T-cell (primary cell): Measurements from ENCODE around the gene CHST3. TPM values are rescaled to one million over a fixed set of nuclear protein-coding genes. Genes with fewer than 3 reads are reported as not detected.

Experiments
- ATAC-seq, 4 experiments: fragments of 200-7000 bp in 3 of 4; fragments of 150-1000 bp in 1 of 4; cut with Tn5 transposase; replicated peaks in 1 of 4; 1 replicate in 3 of 4; 2 replicates in 1 of 4; pipeline ENCODE4 v1.10.0; 2021; ENCODE audit warnings: moderate library complexity in 3 of 4, mild to moderate bottlenecking in 2 of 4, moderate number of reproducible peaks in 1 of 4
- CTCF ChIA-PET, 2 donors: fragments of 300-600 bp; sonication (Branson Sonifier 250); formaldehyde crosslinking; loops; one replicate each; lab custom pipeline; 2022; ENCODE audit warnings: antibody characterized with exemption in 2 of 2; lab: Charles Lee
- POLR2A ChIA-PET, 2 donors: fragments of 300-600 bp; sonication (Branson Sonifier 250); formaldehyde crosslinking; loops; one replicate each; lab custom pipeline; 2022; ENCODE audit warnings: antibody characterized with exemption in 2 of 2; lab: Charles Lee
- DNase-seq, 35 experiments: peaks; one replicate each; pipeline versions ENCODE4 v3.0.0 to v3.0.0-alpha.2; 2013 to 2023
- H3K27ac ChIP-seq: one replicate; pipeline ENCODE4 v1.5.1; 2013; ENCODE audit warnings: low read length
- H3K27me3 ChIP-seq, 2 experiments: replicated peaks in 1 of 2; 1 replicate in 1 of 2; 2 replicates in 1 of 2; pipeline versions ENCODE4 v1.6.1 to v1.7.0; 2013; ENCODE audit warnings: low read length in 1 of 2, mixed read lengths in 1 of 2; ENCODE audit not compliant: control insufficient read depth in 2 of 2, insufficient read depth in 2 of 2; ENCODE audit errors: extremely low read depth in 1 of 2
- H3K36me3 ChIP-seq, 2 donors: 1 replicate in 1 of 2; 2 replicates in 1 of 2; pipeline versions ENCODE4 v1.6.1 to v1.7.0; 2013; ENCODE audit warnings: low read length in 1 of 2; ENCODE audit not compliant: control insufficient read depth in 2 of 2, insufficient read depth in 1 of 2; ENCODE audit errors: extremely low read depth in 1 of 2
- H3K4me1 ChIP-seq, 2 experiments: 1 replicate in 1 of 2; 2 replicates in 1 of 2; pipeline versions ENCODE4 v1.6.1 to v1.7.0; 2013; ENCODE audit warnings: low read length in 2 of 2, mixed read lengths in 1 of 2; ENCODE audit not compliant: insufficient read depth in 2 of 2, control insufficient read depth in 1 of 2; ENCODE audit errors: extremely low read depth in 1 of 2
- H3K4me3 ChIP-seq, 2 donors: 1 replicate in 1 of 2; 2 replicates in 1 of 2; pipeline versions ENCODE4 v1.5.1 to v1.7.0; 2013; ENCODE audit warnings: mild to moderate bottlenecking in 2 of 2, low read length in 1 of 2, moderate library complexity in 1 of 2; ENCODE audit not compliant: control insufficient read depth in 1 of 2; ENCODE audit errors: extremely low read depth in 1 of 2
- H3K9me3 ChIP-seq: 2 replicates; pipeline ENCODE4 v1.7.0; 2013
- H3K27ac Mint-ChIP-seq, 2 donors: one replicate each; pipeline ENCODE4 v1.8.0; 2020 to 2021; ENCODE audit warnings: mild to moderate bottlenecking in 2 of 2, mixed read lengths in 2 of 2
- H3K27me3 Mint-ChIP-seq, 2 donors: one replicate each; pipeline ENCODE4 v1.8.0; 2021 to 2022; ENCODE audit warnings: mixed read lengths in 2 of 2
- H3K36me3 Mint-ChIP-seq: one replicate; pipeline ENCODE4 v1.8.0; 2021; ENCODE audit warnings: mixed read lengths
- H3K4me1 Mint-ChIP-seq, 3 donors: one replicate each; pipeline ENCODE4 v1.8.0; 2020 to 2022; ENCODE audit warnings: mixed read lengths in 3 of 3, mild to moderate bottlenecking in 1 of 3
- H3K4me3 Mint-ChIP-seq, 3 donors: one replicate each; pipeline ENCODE4 v1.8.0; 2020 to 2022; ENCODE audit warnings: mild to moderate bottlenecking in 3 of 3, mixed read lengths in 3 of 3, moderate library complexity in 3 of 3
- H3K9me3 Mint-ChIP-seq, 3 donors: one replicate each; pipeline ENCODE4 v1.8.0; 2020 to 2022; ENCODE audit warnings: mixed read lengths in 3 of 3
- WGBS: methylation state at CpG from one replicate; pipeline ENCODE4 v1.1.5; 2013; ENCODE audit warnings: missing lambda C conversion rate; ENCODE audit not compliant: insufficient coverage; 5-methylcytosine and 5-hydroxymethylcytosine counted together
- total RNA-seq, 35 experiments: library from RNA in 6 of 35; stranded (reverse) in 6 of 35; fragments of 120-200 nt in 1 of 35; gene quantifications; one replicate each; pipeline versions ENCODE4 v1.2.1 to v1.2.4 and lab custom pipeline; 2013 to 2026

Gene CHST3
- total RNA-seq, 5 donors from 2014 or later (not counting 1 experiment from before 2014, with no cell fraction given): 0.09 to 0.10 (median 0.09) TPM; not detected in 2

DNA sequence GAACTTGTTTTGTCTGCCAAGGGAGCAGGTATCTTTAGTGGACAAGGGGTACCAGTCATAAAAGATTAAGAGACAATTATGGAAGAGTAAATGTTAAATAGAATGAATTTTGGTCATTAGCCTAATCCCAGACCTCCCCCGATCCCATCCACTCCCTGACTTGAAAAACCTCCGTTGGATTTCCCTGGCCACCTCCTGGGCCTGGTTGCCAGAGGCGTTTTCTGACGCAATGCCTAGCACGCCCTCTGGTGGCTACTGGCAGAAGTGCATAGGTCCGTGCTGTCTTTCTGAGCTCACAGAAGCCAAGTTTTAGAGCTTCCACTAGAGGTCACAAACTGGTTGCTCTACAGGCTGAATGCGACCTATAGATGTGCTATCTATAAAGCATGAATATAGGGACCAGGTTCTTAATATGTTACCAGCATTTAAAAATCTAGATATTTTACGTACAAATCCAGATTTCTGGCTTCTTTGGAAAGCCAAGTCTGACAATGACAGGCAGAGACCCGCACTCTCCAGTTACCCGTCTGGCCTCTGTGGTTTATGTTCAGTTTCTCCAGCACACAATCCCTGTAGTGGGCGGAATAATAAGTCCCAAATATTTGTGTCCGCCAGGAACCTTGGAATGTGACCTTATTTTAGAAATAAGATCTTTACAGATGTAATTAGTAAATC lies 84.4 kb downstream of the CHST3 start:
- Mint-ChIP-seq H3K36me3 (no peaks in the 10 kb centered on the region), H3K4me1 (peaks cover 7 to 8% (median 7%) of the 10 kb centered on the region in 3 donors), H3K27me3 (no peaks in the 10 kb centered on the region), H3K4me3 (no peak overlapping the region), H3K27ac (peak overlapping the region; percentile 21 to 72), H3K9me3 (no peaks in the 10 kb centered on the region)
- 50% methylated on average over 4 of the region's 12 CpGs for WGBS
- CTCF ChIA-PET: interaction anchor here (0.5 to 1.9 kb wide), 40 partner anchors 9 to 1092 kb away, joined by 3 to 13 read pairs (median 4); partner anchors contain the start of genes ANAPC16 (in 1 of the 2), DDIT4 (in 1 of the 2) and SPOCK2 (in 1 of the 2)
- Histone ChIP-seq H3K27ac (no peak overlapping the region), H3K9me3 (no peaks in the 10 kb centered on the region), H3K4me3 (no peak overlapping the region), H3K4me1 (no peaks in the 10 kb centered on the region), H3K27me3 (peaks cover 0 to under 1% of the 10 kb centered on the region in 2 experiments), H3K36me3 (no peaks in the 10 kb centered on the region)
- ATAC-seq (peak; percentile 85 to 98 (median 96)), DNase-seq (peak; percentile 66 to 95 (median 82))
- POLR2A ChIA-PET: interaction anchor here in 1 of 2 donors (0.6 to 0.7 kb wide), 2 partner anchors 84 to 96 kb away, joined by 3 to 4 read pairs; no protein-coding TSS in a partner anchor

DNA sequence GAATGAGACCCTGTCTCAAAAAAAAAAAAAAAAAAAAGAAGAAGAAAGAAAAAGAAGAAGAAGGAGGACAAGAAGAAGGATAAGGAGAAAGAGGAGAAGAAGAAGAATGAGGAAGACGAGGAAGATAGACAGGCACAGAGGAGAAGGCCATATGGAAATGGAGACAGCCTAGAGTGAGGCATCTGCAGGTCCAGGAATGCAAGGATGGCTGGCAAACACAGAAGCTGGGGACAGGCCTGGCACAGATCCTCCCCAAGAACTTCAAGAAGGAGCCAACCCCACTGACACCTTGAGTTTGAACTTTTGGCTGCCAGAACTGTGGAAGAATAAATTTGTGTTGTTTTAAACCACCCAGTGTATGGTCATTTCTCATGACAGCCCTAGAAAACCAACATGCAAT lies 85.3 kb downstream of the CHST3 start:
- POLR2A ChIA-PET: no interaction called here
- CTCF ChIA-PET: interaction anchor here (0.6 to 1.9 kb wide), 11 partner anchors 8 to 370 kb away, joined by 3 to 13 read pairs (median 5); no protein-coding TSS in a partner anchor

DNA sequence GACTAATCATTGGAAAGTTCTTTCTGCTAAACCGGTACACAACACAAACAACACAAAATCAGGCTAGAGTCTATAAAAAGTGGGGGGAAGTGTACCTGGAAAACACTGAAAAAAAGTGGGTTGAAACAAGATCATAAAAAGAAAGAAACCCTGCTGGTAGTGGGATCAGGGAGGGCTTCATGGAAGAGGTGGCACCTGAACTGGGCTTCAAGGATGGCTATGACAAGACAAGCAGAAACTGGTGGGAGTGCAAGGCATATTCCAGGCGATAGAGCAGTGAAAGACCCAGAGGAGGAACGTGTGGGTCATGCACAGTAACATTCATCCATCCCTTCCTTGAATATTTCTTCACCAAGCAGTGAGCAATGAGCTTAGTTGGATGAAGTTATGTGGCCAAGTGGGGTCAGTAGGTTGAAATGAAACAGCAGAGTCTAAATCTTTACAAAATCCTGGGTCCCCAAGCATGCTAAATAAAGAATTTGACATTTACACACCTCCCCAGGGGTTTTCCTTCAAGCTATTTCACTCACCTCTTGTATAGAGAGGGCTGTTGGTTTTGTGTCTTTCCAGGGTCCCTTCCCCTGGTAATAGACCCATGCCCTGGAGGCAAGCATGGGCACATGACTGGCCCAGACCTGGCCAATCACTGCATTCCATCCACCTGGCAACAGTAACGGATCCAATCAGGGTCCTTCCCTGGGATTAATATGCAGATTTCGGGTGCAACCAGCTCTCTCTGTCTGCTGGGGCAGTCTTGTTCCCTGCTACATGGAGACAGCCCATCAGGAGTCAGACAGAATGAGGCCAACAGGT lies 86.0 kb downstream of the CHST3 start:
- Mint-ChIP-seq H3K9me3 (no peaks in the 10 kb centered on the region), H3K4me3 (no peak overlapping the region), H3K4me1 (peaks cover 7 to 9% (median 8%) of the 10 kb centered on the region in 3 donors), H3K27me3 (no peaks in the 10 kb centered on the region), H3K27ac (no peak overlapping the region), H3K36me3 (no peaks in the 10 kb centered on the region)
- ATAC-seq: no peak
- WGBS: no CpG with 5 or more reads among the region's 5 CpGs
- Histone ChIP-seq H3K27ac (no peak overlapping the region), H3K36me3 (no peaks in the 10 kb centered on the region), H3K9me3 (no peaks in the 10 kb centered on the region), H3K27me3 (peaks cover 0 to 3% of the 10 kb centered on the region in 2 experiments), H3K4me1 (no peaks in the 10 kb centered on the region), H3K4me3 (no peak overlapping the region)
- ChIA-PET POLR2A (no interaction called here), CTCF (interaction anchor here in 1 of 2 donors (0.6 to 1.7 kb wide), 3 partner anchors 9 to 228 kb away, joined by 3 to 6 read pairs (median 3); no protein-coding TSS in a partner anchor)
- DNase-seq: no peak

More for the DNA sequence above, 85.3 kb downstream of the CHST3 start:
- no peak overlapping the region for H3K27ac Mint-ChIP-seq
- H3K9me3 Mint-ChIP-seq: no peaks in the 10 kb centered on the region
- H3K27me3 Mint-ChIP-seq: no peaks in the 10 kb centered on the region
- no peaks in the 10 kb centered on the region for H3K9me3 ChIP-seq
- no peak overlapping the region for H3K4me3 Mint-ChIP-seq
- no peaks in the 10 kb centered on the region for H3K36me3 ChIP-seq
- no peaks in the 10 kb centered on the region for H3K36me3 Mint-ChIP-seq
- DNase-seq (no peak), ATAC-seq (no peak)
- 67% methylated on average over 1 of the region's 1 CpG for whole genome bisulfite sequencing
- peaks cover 7 to 8% (median 7%) of the 10 kb centered on the region in 3 donors for H3K4me1 Mint-ChIP-seq
- H3K4me1 ChIP-seq: no peaks in the 10 kb centered on the region
- no peak overlapping the region for H3K4me3 ChIP-seq
- H3K27ac ChIP-seq: no peak overlapping the region
- H3K27me3 ChIP-seq: peaks cover 0 to 3% of the 10 kb centered on the region in 2 experiments

DNA sequence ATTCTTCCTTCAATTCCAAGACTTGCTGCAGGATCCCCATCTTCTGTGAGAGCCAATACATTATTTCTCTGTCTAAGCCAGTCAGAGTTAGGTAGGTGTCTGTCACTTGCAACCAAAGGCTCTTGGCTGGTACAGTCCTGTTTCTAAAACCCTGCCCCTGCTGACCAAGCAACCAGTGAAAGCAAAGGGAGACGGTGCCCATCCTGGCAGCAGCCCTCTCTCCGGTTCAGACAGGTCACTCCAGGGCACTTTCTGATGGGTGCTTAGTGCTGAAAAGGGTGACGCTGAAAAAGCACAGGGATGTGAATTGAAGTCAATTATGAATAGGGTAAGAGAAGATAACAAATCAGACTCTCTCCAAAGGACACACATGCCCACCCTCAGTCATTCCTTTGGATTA lies 86.7 kb downstream of the CHST3 start:
- Mint-ChIP-seq H3K27ac (no peak overlapping the region), H3K9me3 (no peaks in the 10 kb centered on the region), H3K4me3 (no peak overlapping the region), H3K36me3 (no peaks in the 10 kb centered on the region), H3K27me3 (no peaks in the 10 kb centered on the region), H3K4me1 (peaks cover 7 to 11% (median 8%) of the 10 kb centered on the region in 3 donors)
- ATAC-seq (no peak), DNase-seq (no peak)
- CTCF ChIA-PET: interaction anchor here in 1 of 2 donors (0.5 to 0.6 kb wide), 2 partner anchors 293 to 1949 kb away, joined by 3 read pairs; no protein-coding TSS in a partner anchor
- POLR2A ChIA-PET: no interaction called here
- H3K27me3 ChIP-seq: peaks cover 0 to 3% of the 10 kb centered on the region in 2 experiments
- H3K36me3 ChIP-seq: no peaks in the 10 kb centered on the region
- H3K9me3 ChIP-seq: no peaks in the 10 kb centered on the region
- no peak overlapping the region for H3K27ac ChIP-seq
- WGBS: 100% methylated on average over 1 of the region's 3 CpGs
- H3K4me1 ChIP-seq: no peaks in the 10 kb centered on the region
- no peak overlapping the region for H3K4me3 ChIP-seq

DNA sequence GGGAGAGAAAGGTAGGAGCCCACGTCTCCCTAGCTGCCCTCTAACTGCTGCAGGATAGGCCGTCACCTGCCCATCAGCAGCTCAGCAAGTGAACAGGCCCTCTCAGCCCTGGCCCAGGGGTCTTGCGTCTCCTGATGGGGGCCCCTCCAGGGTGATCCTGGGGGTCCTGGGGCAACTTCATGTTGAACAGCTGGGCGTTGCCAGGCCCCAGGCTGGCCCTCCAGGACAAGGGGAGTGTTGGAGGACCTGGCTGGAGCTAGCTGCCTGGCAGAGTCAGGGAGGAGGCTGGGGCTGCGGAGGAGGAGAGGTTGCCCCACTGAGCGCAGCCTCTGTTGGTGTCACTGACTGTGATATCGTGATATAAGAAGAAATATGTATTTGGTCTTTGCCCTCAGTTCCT lies 89.5 kb downstream of the CHST3 start:
- Histone ChIP-seq H3K4me3 (no peak overlapping the region), H3K27ac (no peak overlapping the region), H3K4me1 (peaks cover 0 to 7% of the 10 kb centered on the region in 2 experiments), H3K9me3 (no peaks in the 10 kb centered on the region), H3K27me3 (peaks cover 0 to 3% of the 10 kb centered on the region in 2 experiments), H3K36me3 (no peaks in the 10 kb centered on the region)
- CTCF ChIA-PET: no interaction called here
- Mint-ChIP-seq H3K4me1 (peaks cover 10 to 14% (median 12%) of the 10 kb centered on the region in 3 donors), H3K27me3 (no peaks in the 10 kb centered on the region), H3K27ac (no peak overlapping the region), H3K36me3 (no peaks in the 10 kb centered on the region), H3K4me3 (no peak overlapping the region), H3K9me3 (no peaks in the 10 kb centered on the region)
- WGBS: 90% methylated on average over 7 of the region's 7 CpGs
- ATAC-seq: no peak
- POLR2A ChIA-PET: no interaction called here
- no peak for DNase-seq

DNA sequence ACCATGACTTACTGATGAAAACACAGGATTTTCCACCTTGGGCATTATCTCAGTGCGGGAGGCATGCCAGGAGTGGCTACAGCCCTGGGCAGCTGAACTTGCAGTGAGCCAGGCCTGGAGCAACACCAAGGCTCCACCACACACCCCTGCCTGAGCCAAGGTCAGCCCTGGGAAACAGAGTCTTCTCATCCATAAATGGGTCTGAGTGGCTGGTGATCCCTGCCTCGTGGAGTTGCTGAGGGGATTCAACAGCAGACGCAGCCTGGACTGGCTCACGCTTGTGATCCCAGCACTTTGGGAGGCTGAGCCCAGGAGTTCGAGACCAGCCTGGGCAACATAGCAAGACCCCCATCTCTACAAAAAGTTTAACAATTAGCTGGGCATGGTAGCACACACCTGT lies 91.9 kb downstream of the CHST3 start:
- H3K36me3 Mint-ChIP-seq: no peaks in the 10 kb centered on the region
- no peak for ATAC-seq
- CTCF ChIA-PET: interaction anchor here (0.6 to 0.7 kb wide), 3 partner anchors 265 to 1195 kb away, joined by 3 to 4 read pairs (median 3); no protein-coding TSS in a partner anchor
- H3K27ac Mint-ChIP-seq: no peak overlapping the region
- H3K4me3 Mint-ChIP-seq: no peak overlapping the region
- Histone ChIP-seq H3K9me3 (no peaks in the 10 kb centered on the region), H3K36me3 (no peaks in the 10 kb centered on the region), H3K27ac (no peak overlapping the region), H3K4me3 (no peak overlapping the region), H3K27me3 (peaks cover 0 to 3% of the 10 kb centered on the region in 2 experiments), H3K4me1 (peaks cover 0 to 11% of the 10 kb centered on the region in 2 experiments)
- 86% methylated on average over 4 of the region's 5 CpGs for WGBS
- peaks cover 32 to 33% (median 32%) of the 10 kb centered on the region in 3 donors for H3K4me1 Mint-ChIP-seq
- POLR2A ChIA-PET: interaction anchor here (0.6 to 0.7 kb wide), 3 partner anchors 9 to 679 kb away, joined by 3 read pairs; no protein-coding TSS in a partner anchor
- DNase-seq: no peak
- no peaks in the 10 kb centered on the region for H3K9me3 Mint-ChIP-seq
- no peaks in the 10 kb centered on the region for H3K27me3 Mint-ChIP-seq
